Left ventricle myocardium inferior (tissue), 1 donor: ENCODE data around the gene TBCB. TPM values are rescaled to one million over a fixed set of nuclear protein-coding genes. Genes with fewer than 3 reads are reported as not detected.
A peak's percentile ranks its signal among the peaks of the same experiment; 100 is the strongest.

ENCODE experiments used
- DNase-seq: peaks from one replicate; pipeline ENCODE4 v3.0.0-alpha.2; 2020
- H3K27ac ChIP-seq: fragments of 200-600 bp; replicated peaks from 2 replicates; pipeline ENCODE4 v1.8.0; 2021
- H3K27me3 ChIP-seq: fragments of 200-600 bp; 2 replicates; pipeline ENCODE4 v1.8.0; 2021; ENCODE audit warnings: low read depth
- H3K36me3 ChIP-seq: fragments of 200-600 bp; 2 replicates; pipeline ENCODE4 v1.8.0; 2021
- H3K4me1 ChIP-seq: fragments of 200-600 bp; 2 replicates; pipeline ENCODE4 v1.8.0; 2021
- H3K4me3 ChIP-seq: fragments of 200-600 bp; 2 replicates; pipeline ENCODE4 v1.8.0; 2021; ENCODE audit warnings: mild to moderate bottlenecking, moderate library complexity
- H3K9me3 ChIP-seq: fragments of 200-600 bp; replicated peaks from 2 replicates; pipeline ENCODE4 v1.8.0; 2021
- intact Hi-C: fragments of 100-400 bp; cut with micrococcal nuclease; formaldehyde crosslinking; loops from one replicate; pipeline ENCODE4 v1.11.0; 2022
- total RNA-seq: library from RNA; stranded (reverse); fragmentation: NEBNext Ultra II Directional; extraction: Animal tissue kit (Norgen Biotek cat#: 25700); gene quantifications from one replicate; pipeline ENCODE4 v1.2.1, GENCODE V29; 2021
- TF ChIP-seq, protein P1 (sequence below): fragments of 200-600 bp; IDR thresholded peaks from 2 replicates; pipeline ENCODE4 v1.8.0; 2021; ENCODE audit warnings: antibody characterized with exemption, mild to moderate bottlenecking, borderline replicate concordance
- donor health status: DM: no; HTN: yes; CAD: no; lungs with severe emphysema.

Gene TBCB
- total RNA-seq, 1 donor from 2014 or later, result 94.9 TPM

DNA sequence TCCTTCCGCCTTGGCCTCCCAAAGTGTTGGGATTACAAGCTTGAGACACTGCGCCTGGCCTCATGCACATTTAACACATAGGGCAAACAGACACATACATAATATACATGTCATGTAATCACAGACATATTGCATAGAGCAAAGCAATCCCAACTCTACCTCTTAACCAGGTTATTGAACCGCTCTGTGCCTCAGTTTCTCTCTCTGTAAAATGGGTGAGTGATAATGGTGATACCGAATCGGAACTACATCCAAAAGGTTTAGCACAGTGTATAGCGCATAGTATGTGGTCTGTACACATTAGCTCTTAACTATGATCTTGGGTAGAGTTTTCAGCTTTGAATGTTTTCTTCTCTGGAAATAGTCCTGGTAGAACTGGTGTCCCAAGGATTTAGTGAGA, 29.4 kb downstream of the TBCB start:
- Histone ChIP-seq H3K36me3 (peaks cover 80% of the 10 kb centered on the region), H3K9me3 (no peaks in the 10 kb centered on the region), H3K4me1 (peaks cover 39% of the 10 kb centered on the region), H3K4me3 (no peak overlapping the region), H3K27ac (no peak overlapping the region), H3K27me3 (no peaks in the 10 kb centered on the region)
- DNase-seq, result no peak
- intact Hi-C loops, result no loop called here
- TF ChIP-seq, protein P1, sequence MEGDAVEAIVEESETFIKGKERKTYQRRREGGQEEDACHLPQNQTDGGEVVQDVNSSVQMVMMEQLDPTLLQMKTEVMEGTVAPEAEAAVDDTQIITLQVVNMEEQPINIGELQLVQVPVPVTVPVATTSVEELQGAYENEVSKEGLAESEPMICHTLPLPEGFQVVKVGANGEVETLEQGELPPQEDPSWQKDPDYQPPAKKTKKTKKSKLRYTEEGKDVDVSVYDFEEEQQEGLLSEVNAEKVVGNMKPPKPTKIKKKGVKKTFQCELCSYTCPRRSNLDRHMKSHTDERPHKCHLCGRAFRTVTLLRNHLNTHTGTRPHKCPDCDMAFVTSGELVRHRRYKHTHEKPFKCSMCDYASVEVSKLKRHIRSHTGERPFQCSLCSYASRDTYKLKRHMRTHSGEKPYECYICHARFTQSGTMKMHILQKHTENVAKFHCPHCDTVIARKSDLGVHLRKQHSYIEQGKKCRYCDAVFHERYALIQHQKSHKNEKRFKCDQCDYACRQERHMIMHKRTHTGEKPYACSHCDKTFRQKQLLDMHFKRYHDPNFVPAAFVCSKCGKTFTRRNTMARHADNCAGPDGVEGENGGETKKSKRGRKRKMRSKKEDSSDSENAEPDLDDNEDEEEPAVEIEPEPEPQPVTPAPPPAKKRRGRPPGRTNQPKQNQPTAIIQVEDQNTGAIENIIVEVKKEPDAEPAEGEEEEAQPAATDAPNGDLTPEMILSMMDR, result no peak

GRCh38 chr19:36149673-36150406, 34.6 kb downstream of the TBCB start:
- H3K27ac ChIP-seq, result peak overlapping the region; percentile 99
- peaks cover 69% of the 10 kb centered on the region for H3K4me1 ChIP-seq
- H3K4me3 ChIP-seq, result peak overlapping the region; percentile 85
- no peaks in the 10 kb centered on the region for H3K27me3 ChIP-seq
- peak; percentile 32 for DNase-seq
- no peaks in the 10 kb centered on the region for H3K9me3 ChIP-seq
- intact Hi-C loops, result no loop called here
- TF ChIP-seq, protein P1, result no peak
- peaks cover 61% of the 10 kb centered on the region for H3K36me3 ChIP-seq

GRCh38 chr19:36150586-36150985, 35.3 kb downstream of the TBCB start:
- Histone ChIP-seq H3K9me3 (no peaks in the 10 kb centered on the region), H3K27ac (peak overlapping the region; percentile 99), H3K36me3 (peaks cover 54% of the 10 kb centered on the region), H3K27me3 (no peaks in the 10 kb centered on the region), H3K4me1 (peaks cover 73% of the 10 kb centered on the region), H3K4me3 (peak overlapping the region; percentile 85)
- intact Hi-C loops, result no loop called here
- TF ChIP-seq, protein P1, result no peak
- no peak for DNase-seq

- peak; percentile 78 for DNase-seq
- H3K4me1 ChIP-seq, result peaks cover 79% of the 10 kb centered on the region
- H3K27ac ChIP-seq, result peak overlapping the region; percentile 99
- H3K27me3 ChIP-seq, result no peaks in the 10 kb centered on the region
- H3K4me3 ChIP-seq, result peak overlapping the region; percentile 85
- no peaks in the 10 kb centered on the region for H3K9me3 ChIP-seq
- intact Hi-C loops, result no loop called here
- TF ChIP-seq, protein P1, result no peak
- H3K36me3 ChIP-seq, result peaks cover 46% of the 10 kb centered on the region
These were observed 36.1 kb downstream of the TBCB start for GRCh38 chr19:36151144-36152018.

DNA sequence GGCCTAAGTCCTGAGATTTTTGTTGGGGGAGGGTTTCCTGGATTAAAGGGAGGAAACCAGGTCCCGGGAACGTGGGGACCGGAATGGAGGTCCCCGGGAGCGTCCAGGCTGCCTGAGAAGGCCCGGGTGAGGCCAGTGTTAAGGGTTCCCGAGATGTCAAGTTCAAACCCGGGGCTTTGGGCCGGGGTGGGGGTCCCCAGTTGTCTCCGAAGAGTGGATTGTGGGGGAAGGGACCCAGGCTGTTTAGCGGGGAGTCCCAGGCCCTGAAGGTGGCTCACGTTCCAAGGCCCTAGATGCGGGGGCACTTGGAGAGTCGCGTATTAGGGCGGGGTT, 36.7 kb downstream of the TBCB start:
- H3K27ac ChIP-seq, result peak overlapping the region; percentile 99
- H3K9me3 ChIP-seq, result no peaks in the 10 kb centered on the region
- intact Hi-C loops, result no loop called here
- peak overlapping the region; percentile 85 for H3K4me3 ChIP-seq
- H3K27me3 ChIP-seq, result no peaks in the 10 kb centered on the region
- H3K36me3 ChIP-seq, result peaks cover 40% of the 10 kb centered on the region
- TF ChIP-seq, protein P1, result no peak
- peaks cover 84% of the 10 kb centered on the region for H3K4me1 ChIP-seq
- no peak for DNase-seq
